Activated naive CD8-positive, alpha-beta T cell treated with anti-CD3 and anti-CD28 coated beads for 36 hours (primary cell): ENCODE measurements around the gene PDLIM5. TPM values are rescaled to one million over a fixed set of nuclear protein-coding genes. Genes with fewer than 3 reads are reported as not detected.
"Not testable (repeated sequence)": the region's sequence is repeated elsewhere in the genome, so short reads cannot be mapped to it uniquely, and the experiment has no call there.

Source experiments
- DNase-seq: peaks from one replicate; pipeline ENCODE4 v3.0.0; 2021
- H3K27ac Mint-ChIP-seq: one replicate; pipeline ENCODE4 v1.8.0; 2022; ENCODE audit warnings: mild to moderate bottlenecking, moderate library complexity, mixed read lengths
- H3K27me3 Mint-ChIP-seq: one replicate; pipeline ENCODE4 v1.8.0; 2022; ENCODE audit warnings: mild to moderate bottlenecking, mixed read lengths
- H3K36me3 Mint-ChIP-seq: one replicate; pipeline ENCODE4 v1.8.0; 2021; ENCODE audit warnings: mild to moderate bottlenecking, mixed read lengths
- H3K4me1 Mint-ChIP-seq: one replicate; pipeline ENCODE4 v1.8.0; 2021; ENCODE audit warnings: mixed read lengths
- H3K4me3 Mint-ChIP-seq: one replicate; pipeline ENCODE4 v1.8.0; 2022; ENCODE audit warnings: mild to moderate bottlenecking, moderate library complexity, mixed read lengths
- H3K9me3 Mint-ChIP-seq: one replicate; pipeline ENCODE4 v1.8.0; 2022; ENCODE audit warnings: mixed read lengths
- total RNA-seq, 2 experiments: library from RNA; stranded (reverse); gene quantifications; one replicate each; pipeline ENCODE4 v1.2.3, GENCODE V29; 2021

The PDLIM5 gene
- total RNA-seq: 10 to 100 TPM; 15.1 to 17.0 TPM

- Mint-ChIP-seq H3K4me1 (peaks cover 27% of the 10 kb centered on the region), H3K27ac (peak within 1 kb of the TSS; percentile 72), H3K9me3 (no peaks in the 10 kb centered on the region), H3K4me3 (peak within 1 kb of the TSS; percentile 84), H3K27me3 (peaks cover 8% of the 10 kb centered on the region), H3K36me3 (peaks cover 10% of the 10 kb centered on the region)
- DNase-seq: peak; percentile 93
These were observed at the start of gene PDLIM5 for GRCh38 chr4:94451695-94452475. Gene PDLIM5 (plus strand): TSS chr4:94451942. CDS start chr4:94455289, 3,347 bp downstream.

- not testable (repeated sequence) for H3K27ac Mint-ChIP-seq, H3K9me3 Mint-ChIP-seq, DNase-seq, H3K4me3 Mint-ChIP-seq, H3K36me3 Mint-ChIP-seq, H3K4me1 Mint-ChIP-seq, H3K27me3 Mint-ChIP-seq
These were observed 49.3 kb upstream of the PDLIM5 start for GRCh38 chr4:94402439-94402838.

GRCh38 chr4:94403751-94404150 lies 48.0 kb upstream of the PDLIM5 start:
- H3K4me1 Mint-ChIP-seq: no peaks in the 10 kb centered on the region
- H3K27ac Mint-ChIP-seq: no peak overlapping the region
- H3K4me3 Mint-ChIP-seq: no peak overlapping the region
- no peaks in the 10 kb centered on the region for H3K9me3 Mint-ChIP-seq
- H3K36me3 Mint-ChIP-seq: no peaks in the 10 kb centered on the region
- H3K27me3 Mint-ChIP-seq: no peaks in the 10 kb centered on the region
- no peak for DNase-seq

GRCh38 chr4:94406668-94407437 lies 44.9 kb upstream of the PDLIM5 start:
- peak; percentile 39 for DNase-seq
- Mint-ChIP-seq H3K36me3 (no peaks in the 10 kb centered on the region), H3K9me3 (no peaks in the 10 kb centered on the region), H3K27ac (no peak overlapping the region), H3K4me3 (no peak overlapping the region), H3K27me3 (no peaks in the 10 kb centered on the region), H3K4me1 (no peaks in the 10 kb centered on the region)

GRCh38 chr4:94407846-94408245 lies 43.9 kb upstream of the PDLIM5 start:
- Mint-ChIP-seq H3K4me1 (no peaks in the 10 kb centered on the region), H3K36me3 (no peaks in the 10 kb centered on the region), H3K4me3 (no peak overlapping the region), H3K27ac (no peak overlapping the region), H3K27me3 (peaks cover 3% of the 10 kb centered on the region), H3K9me3 (no peaks in the 10 kb centered on the region)
- DNase-seq: no peak

GRCh38 chr4:94408549-94409374 lies 43.0 kb upstream of the PDLIM5 start:
- Mint-ChIP-seq H3K27me3 (peaks cover 3% of the 10 kb centered on the region), H3K4me3 (no peak overlapping the region), H3K36me3 (no peaks in the 10 kb centered on the region), H3K27ac (no peak overlapping the region), H3K4me1 (no peaks in the 10 kb centered on the region), H3K9me3 (no peaks in the 10 kb centered on the region)
- DNase-seq: no peak

GRCh38 chr4:94409375-94409679 lies 42.4 kb upstream of the PDLIM5 start:
- H3K27ac Mint-ChIP-seq: no peak overlapping the region
- no peaks in the 10 kb centered on the region for H3K36me3 Mint-ChIP-seq
- no peak overlapping the region for H3K4me3 Mint-ChIP-seq
- H3K27me3 Mint-ChIP-seq: peaks cover 3% of the 10 kb centered on the region
- no peak for DNase-seq
- H3K9me3 Mint-ChIP-seq: no peaks in the 10 kb centered on the region
- H3K4me1 Mint-ChIP-seq: no peaks in the 10 kb centered on the region

- DNase-seq: no peak
- no peak overlapping the region for H3K4me3 Mint-ChIP-seq
- no peaks in the 10 kb centered on the region for H3K4me1 Mint-ChIP-seq
- no peaks in the 10 kb centered on the region for H3K9me3 Mint-ChIP-seq
- H3K27me3 Mint-ChIP-seq: peaks cover 3% of the 10 kb centered on the region
- H3K27ac Mint-ChIP-seq: no peak overlapping the region
- H3K36me3 Mint-ChIP-seq: no peaks in the 10 kb centered on the region
These were observed 41.8 kb upstream of the PDLIM5 start for GRCh38 chr4:94409962-94410361.

- Mint-ChIP-seq H3K4me1 (no peaks in the 10 kb centered on the region), H3K4me3 (no peak overlapping the region), H3K9me3 (no peaks in the 10 kb centered on the region), H3K36me3 (no peaks in the 10 kb centered on the region), H3K27ac (no peak overlapping the region), H3K27me3 (peaks cover 3% of the 10 kb centered on the region)
- no peak for DNase-seq
These were observed 41.0 kb upstream of the PDLIM5 start for GRCh38 chr4:94410678-94411206.

- Mint-ChIP-seq H3K4me3 (no peak overlapping the region), H3K27me3 (peaks cover 6% of the 10 kb centered on the region), H3K9me3 (no peaks in the 10 kb centered on the region), H3K36me3 (no peaks in the 10 kb centered on the region), H3K4me1 (no peaks in the 10 kb centered on the region), H3K27ac (no peak overlapping the region)
- DNase-seq: no peak
These were observed 40.4 kb upstream of the PDLIM5 start for GRCh38 chr4:94411296-94411695.

- H3K27ac Mint-ChIP-seq: no peak overlapping the region
- no peaks in the 10 kb centered on the region for H3K4me1 Mint-ChIP-seq
- no peaks in the 10 kb centered on the region for H3K9me3 Mint-ChIP-seq
- H3K27me3 Mint-ChIP-seq: peaks cover 6% of the 10 kb centered on the region
- H3K36me3 Mint-ChIP-seq: no peaks in the 10 kb centered on the region
- no peak for DNase-seq
- H3K4me3 Mint-ChIP-seq: no peak overlapping the region
These were observed 39.6 kb upstream of the PDLIM5 start for GRCh38 chr4:94412019-94412657.

- Mint-ChIP-seq H3K9me3 (no peaks in the 10 kb centered on the region), H3K4me3 (no peak overlapping the region), H3K36me3 (no peaks in the 10 kb centered on the region), H3K27ac (no peak overlapping the region), H3K27me3 (peaks cover 6% of the 10 kb centered on the region), H3K4me1 (no peaks in the 10 kb centered on the region)
- DNase-seq: no peak
These were observed 39.1 kb upstream of the PDLIM5 start for GRCh38 chr4:94412658-94413038.

- Mint-ChIP-seq H3K36me3 (no peaks in the 10 kb centered on the region), H3K27ac (no peak overlapping the region), H3K4me3 (no peak overlapping the region), H3K4me1 (no peaks in the 10 kb centered on the region), H3K27me3 (peaks cover 6% of the 10 kb centered on the region), H3K9me3 (no peaks in the 10 kb centered on the region)
- no peak for DNase-seq
These were observed 38.5 kb upstream of the PDLIM5 start for GRCh38 chr4:94413085-94413840.

GRCh38 chr4:94414907-94415306 lies 36.8 kb upstream of the PDLIM5 start:
- no peak overlapping the region for H3K27ac Mint-ChIP-seq
- no peak overlapping the region for H3K4me3 Mint-ChIP-seq
- H3K4me1 Mint-ChIP-seq: no peaks in the 10 kb centered on the region
- DNase-seq: no peak
- H3K36me3 Mint-ChIP-seq: no peaks in the 10 kb centered on the region
- no peaks in the 10 kb centered on the region for H3K9me3 Mint-ChIP-seq
- peaks cover 6% of the 10 kb centered on the region for H3K27me3 Mint-ChIP-seq
